Measurements from ENCODE around the gene GMPR.
"Not testable (repeated sequence)": the region's sequence is repeated elsewhere in the genome, so short reads cannot be mapped to it uniquely, and the experiment has no call there.

GMPR gene

DNA sequence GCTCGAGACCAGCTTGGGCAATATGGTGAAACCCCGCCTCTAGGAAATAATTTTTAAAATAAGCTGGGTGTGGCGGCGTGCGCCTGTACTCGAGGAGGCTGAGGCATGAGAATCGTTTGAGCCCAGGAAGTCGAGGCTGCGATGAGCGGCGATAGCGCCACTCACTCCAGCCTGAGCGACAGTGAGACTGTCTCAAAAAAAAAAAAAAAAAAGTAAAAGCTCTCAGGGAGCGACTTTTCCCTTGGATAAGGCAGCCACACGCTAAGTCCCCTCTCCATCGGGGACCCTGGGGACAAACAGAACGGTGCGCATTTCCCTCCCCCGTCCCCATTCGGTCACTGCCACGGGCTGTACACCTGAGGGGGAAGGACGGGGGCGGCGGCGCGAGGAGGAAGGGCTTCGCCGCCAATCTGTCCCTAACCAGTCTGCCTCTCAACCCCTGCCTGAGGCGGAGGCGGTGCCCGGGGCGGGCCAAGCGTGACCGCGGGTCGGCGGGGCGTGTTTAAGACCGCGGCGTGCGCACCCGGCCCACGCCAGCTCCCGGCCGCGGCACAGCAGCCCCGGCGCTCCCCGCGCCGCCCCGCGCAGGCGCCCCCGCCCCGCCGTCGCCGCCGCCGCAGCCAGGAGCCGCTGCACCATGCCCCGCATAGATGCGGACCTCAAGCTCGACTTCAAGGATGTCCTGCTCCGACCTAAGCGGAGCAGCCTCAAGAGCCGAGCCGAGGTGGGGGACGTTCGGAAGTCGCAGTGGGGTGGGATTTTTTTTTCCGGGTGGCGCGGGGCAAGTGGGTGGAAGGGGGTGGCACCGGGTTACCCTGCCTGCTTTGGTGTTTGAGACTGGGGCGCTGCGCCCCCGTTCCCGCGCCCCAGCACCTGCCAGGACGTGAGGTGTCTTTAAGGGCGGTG lies at the start of gene GMPR:
Gene GMPR (plus strand): TSS at position 531 of the 906 bp plus-strand sequence. CDS start 107 bp downstream, at position 638.
- peak; percentile 73 for DNase-seq

DNA sequence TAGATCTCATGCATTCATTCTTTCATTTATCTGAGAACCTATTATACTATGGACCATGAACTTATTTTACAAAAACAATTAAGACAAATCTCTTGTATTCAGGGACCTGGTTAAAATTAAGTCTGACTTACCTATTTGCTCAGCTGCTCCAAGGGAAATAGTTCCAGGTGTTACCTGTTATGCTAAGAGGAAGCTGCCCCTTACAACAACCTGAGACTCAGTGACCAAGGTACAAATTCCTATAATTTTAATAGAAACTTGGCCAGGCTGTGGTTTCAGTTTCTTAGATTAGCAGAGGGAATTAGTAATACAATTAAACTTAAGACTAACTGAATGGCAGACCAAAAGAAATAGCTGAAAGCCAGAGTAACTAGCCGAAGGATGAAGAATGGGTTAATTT lies 48.2 kb upstream of the GMPR start:
- DNase-seq: no peak

DNA sequence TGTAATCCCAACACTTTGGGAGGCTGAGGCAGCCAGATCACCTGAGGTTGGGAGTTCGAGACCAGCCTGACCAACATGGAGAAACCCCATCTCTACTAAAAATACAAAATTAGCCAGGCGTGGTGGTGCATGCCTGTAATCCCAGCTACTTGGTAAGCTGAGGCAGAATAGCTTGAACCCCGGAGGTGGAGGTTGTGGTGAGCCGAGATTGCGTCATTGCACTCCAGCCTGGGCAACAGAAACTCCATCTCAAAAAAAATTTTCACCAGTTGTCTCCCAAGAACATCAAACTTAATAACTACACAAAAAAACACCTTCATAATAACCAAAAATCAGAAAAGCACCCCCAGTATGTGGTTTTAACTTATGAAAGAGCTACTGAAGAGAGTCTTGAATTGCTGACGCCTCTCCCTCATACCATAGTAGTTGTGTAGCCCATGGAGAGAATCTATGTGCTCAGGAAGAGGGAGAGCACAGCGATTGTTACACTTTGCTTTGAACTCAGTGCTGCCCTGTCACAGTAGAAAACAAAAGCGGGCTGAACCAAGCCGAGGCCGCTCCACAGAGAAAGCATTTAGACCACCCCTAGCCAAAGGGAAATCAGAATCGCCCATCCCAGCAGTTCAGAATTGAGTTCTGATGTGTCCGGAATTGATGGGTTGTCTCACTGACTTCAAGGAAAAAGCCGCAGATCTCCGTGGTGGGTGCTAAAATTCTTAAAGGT lies 42.0 kb upstream of the GMPR start:
- DNase-seq: no peak

DNA sequence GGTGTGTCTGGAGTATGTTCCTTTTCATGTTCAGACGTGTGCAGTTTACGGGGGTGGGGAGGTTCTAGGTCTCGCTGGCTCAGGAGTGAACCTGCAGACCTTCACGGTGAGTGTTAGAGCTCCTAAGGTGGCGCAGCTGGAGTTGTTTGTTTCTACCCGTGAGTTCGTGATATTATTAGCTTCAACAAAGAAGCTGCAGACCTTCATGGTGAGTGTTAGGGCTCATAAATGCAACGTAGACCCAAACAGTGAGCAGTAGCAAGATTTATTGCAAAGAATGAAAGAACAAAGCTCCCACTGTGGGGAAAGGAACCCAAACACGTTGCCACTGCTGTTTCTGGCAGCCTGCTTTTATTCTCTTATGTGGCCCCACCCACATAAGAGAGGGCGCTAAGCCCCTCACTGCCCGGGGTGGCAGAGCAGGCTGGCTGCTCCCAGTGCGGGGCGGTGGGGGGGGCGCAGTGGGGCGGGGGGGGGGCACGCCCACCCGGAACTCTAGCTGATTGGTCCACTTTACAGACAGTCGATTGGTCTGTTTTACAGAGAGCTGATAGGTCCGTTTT lies 41.3 kb upstream of the GMPR start:
- DNase-seq: no peak

DNA sequence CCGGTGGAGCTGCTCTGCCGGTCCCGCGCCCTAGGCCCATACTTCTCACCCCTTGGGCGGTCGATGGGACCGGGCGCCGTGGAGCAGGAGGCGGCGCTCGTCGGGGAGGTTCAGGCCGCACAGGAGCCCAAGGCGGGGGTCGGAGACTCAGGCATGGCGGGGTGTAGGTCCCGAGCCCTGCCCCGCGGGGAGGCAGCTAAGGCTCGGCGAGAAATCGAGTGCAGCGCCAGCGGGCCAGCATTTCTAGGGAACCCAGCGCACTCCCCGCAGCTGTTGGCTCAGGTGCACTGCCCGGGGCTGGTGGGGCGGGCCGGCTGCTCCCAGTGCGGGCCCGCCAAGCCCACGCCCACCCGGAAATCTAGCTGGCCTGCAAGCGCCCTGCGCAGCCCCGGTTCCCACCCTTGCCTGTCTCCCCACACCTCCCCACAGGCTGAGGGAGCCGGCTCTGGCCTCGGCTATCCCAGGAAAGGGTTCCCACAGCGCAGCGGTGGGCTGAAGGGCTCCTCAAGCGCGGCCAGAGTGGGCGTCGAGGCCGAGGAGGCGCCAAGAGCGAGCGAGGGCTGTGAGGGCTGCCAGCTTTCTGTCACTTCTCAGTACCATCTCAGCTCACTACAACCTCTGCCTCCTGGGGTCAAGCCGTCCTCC lies 40.2 kb upstream of the GMPR start:
- DNase-seq: no peak

DNA sequence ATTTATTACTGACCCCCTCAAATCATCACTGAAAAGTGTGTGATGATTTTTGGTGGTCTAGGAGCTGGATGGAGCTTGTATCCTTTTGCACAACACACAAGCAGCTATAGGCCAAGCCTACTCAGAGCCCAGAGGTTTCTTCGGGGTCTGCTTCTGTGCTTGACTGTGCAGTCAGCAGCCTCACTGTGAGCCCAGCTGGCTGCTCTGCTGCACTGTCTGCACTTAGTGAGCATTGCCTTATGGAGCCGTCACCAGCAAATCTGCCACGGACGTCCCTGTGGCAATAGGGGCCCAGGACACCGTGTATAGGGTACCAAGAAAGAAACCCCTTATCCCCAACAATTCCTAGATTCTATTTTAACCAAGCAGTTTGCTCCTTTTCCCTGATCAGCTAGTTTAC lies 38.6 kb upstream of the GMPR start:
- DNase-seq: no peak

DNA sequence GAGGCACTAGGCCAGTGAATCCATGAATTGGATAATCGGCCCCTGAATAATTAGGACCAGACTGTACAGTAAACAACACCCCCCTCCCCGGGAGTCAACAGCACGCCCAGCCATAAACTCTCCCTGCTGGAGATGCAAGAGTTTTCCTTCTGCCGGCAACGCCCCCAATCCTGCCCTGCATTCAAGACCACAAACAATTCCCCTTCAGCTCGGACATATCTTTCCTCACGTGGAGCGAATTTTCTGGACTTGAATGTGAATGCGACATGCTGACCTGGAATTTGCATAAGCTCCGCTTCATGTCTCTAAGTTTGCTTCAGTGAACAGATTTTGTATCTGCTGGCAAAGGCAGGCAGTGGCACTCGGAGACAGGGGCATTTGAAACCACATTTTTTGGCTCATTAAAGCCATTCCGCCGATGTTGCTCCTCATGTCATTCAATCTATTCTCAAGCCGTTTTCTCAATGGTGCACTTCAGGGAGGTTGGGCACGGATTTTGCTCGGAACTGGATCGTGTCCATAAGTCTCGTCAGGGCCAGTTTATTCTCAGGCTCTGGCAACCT lies 38.0 kb upstream of the GMPR start:
- no peak for DNase-seq

DNA sequence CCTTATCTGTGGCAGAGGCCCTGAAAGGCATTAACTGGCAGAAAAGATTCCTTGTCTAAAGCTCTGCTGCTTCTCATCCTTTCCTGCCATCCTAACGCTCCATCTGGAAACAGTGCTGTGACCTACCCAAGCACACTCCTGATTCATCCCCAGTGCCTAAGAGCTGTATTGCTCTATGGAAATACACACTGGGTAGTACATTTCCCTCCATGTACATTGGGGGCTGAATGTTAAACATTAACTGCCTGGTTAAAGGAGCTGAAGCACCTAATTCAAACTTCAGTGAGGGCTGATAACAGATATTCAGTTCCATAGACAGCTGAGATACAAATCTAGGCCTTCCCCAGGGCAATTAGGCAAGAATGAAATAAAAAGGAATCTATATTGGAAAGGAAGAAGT lies 36.7 kb upstream of the GMPR start:
- DNase-seq: no peak

DNA sequence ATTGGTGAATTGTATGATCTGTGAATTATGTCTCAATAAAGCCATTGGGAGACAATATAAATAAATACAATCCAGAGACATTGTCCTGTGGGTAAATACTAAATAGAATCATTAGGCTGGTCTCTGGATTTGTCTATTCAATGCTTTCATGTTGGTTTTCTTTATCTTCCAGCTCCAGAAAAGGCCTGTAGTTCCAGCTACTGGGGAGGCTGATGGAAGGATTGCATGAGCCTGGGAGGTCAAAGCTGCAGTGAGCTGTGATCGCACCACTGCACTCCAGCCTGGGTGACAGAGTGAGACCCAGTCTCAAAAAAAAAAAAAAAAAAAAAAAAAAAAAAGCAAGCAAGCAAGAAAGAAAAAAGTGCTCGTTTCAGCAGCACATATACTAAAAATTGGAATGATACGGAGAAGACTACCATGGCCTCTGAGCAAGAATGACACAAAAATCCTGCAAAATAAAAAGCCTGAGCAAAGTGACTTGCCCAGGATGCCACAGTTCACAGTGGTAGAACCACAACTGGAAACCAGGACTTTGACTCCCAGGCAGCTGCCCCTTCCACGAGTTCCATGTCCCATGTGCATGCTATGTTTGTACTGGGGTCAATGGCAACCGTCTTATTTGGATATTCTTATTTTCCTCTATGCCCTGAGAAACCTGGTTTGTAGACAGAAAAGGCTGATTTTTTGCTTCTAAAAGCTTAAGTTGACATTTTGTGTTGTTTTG lies 33.6 kb upstream of the GMPR start:
- no peak for DNase-seq

DNA sequence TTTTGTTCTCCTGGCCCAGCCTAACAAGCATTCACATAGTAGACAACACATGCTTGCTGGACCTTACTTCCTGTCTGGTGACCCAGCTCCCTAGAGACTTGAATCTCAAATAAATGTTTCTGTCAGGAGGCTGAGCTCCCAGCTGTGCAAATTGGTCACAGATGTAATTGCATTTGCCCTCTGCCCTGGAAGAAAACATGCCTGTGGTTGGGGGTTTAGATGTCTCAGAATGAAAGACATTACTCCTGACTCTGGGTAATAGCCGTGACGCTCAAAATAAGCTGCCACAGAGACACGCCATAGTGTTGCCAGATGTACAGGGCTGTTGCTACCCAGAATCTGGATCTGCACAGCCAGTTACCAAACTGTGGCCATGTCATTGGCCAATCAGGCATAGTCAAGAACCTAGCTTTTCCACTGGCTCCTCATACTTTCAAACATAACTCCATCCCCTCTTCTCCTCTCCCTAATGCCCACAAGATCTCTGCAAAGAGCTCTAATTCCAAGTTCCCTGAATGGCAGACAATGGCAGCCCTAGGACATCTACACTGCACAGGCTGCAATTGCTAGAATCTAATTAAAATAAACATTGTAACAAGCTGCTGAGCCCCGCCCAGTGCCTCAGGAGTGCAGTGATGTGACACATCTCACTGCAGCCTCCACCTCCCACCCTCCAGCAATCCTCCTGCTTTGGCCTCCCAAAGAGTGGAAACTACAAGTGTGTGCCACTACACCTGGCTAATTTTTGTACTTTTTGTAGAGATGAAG lies 32.8 kb upstream of the GMPR start:
- DNase-seq: no peak

DNA sequence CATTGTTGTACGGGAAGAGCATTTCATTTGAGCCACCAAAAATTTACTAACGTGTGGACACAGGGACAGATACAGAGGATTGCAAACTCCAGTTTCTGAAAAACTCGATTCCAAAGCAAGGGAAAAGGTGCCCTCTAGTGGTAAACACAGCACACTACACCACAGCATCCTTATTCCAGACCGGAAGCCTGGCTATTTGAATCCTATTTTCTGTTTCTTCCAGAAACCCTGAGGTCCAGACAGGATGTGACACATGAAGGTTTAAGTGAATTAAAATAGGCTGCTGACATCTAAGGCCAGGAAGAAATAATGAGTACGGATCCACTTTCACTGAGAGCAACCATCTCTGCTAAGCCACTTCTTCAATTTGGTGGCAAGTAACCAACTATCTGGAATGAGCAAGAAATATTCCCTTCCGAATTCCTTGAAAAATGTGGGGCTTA lies 31.8 kb upstream of the GMPR start:
- DNase-seq: peak; percentile 26

DNA sequence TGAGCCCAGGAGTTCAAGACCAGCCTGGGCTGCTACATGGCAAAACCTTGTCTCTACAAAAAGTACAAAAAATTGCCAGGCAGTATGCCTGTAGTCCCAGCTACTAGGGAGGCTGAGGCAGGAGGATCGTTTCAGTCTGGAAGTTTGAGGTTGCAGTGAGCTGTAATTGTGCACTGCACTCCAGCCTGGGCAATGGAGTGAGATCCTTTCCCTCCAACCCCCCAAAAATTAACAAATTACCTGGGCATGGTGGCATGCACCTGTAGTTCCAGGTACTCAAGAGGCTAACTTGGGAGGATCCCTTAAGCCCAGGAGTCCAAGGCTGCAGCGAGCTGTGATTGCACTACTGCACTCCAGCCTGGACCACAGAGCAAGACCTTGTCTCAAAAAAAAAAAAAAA lies 29.4 kb upstream of the GMPR start:
- DNase-seq: no peak

DNA sequence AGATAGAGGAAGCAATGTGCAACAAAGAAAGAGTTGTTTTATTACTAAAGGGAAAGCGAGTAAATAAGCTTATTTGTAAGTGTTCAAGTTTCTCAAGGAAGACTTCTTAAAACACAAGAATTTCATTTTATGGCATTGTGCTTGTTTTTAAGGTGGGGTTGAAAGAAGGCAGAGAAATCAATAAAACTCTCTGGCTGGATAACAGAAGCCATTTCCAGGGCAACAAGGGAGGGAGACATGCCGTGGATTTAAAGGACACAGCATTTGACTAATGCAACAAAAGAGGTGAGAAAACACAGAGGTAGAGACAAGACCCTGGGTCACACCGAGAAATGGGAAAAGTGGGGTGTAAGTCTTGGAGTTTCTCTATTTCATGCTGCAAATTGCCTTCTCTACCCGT lies 28.8 kb upstream of the GMPR start:
- DNase-seq: no peak

DNA sequence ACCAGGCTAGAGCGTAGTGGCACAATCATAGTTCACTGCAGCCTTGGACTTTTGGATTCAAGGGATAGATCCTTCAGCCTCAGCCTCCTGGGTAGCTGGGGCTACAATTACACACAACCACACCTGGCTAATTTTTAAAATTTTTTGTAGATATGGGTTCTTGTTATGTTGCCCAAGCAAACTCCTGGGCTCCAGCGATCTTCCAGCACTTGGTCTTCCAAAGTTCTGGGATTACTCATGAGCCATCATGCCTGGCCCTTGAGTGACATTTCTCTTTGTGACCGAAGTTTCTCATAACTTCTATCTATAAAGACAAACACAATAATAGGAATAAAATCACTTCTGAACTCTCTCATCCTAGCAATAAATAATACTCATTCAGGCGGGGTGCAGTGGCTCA lies 26.1 kb upstream of the GMPR start:
- DNase-seq: no peak

DNA sequence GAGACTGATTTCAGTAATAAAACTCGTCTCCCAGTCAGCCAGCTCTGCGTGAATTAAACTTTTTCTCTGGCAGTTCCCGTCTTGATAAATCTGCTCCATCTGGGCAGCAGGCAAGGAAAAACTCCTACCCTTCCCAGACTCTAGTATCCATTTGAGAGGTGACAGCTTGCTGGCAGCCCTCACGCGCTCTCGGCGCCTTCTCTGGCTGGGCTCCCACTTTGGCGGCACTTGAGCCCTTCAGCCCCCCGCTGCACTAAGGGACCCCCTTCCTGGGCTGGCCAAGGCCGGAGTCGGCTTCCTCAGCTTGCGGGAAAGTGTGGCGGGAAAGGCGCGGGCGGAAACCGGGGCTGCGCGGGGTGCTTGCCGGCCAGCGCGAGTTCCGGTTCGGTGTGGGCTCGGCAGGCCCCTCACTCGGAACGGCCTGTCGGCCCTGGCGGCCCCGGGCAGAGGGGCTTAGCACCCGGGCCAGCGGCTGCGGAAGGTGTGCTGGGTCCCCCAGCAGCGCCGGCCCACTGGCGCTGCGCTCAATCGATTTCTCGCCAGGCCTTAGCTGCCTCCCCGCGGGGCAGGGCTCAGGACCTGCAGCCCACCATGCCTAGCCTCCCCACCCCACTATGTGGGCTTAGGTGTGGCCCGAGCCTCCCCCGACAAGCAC lies 21.8 kb upstream of the GMPR start:
- DNase-seq: no peak

DNA sequence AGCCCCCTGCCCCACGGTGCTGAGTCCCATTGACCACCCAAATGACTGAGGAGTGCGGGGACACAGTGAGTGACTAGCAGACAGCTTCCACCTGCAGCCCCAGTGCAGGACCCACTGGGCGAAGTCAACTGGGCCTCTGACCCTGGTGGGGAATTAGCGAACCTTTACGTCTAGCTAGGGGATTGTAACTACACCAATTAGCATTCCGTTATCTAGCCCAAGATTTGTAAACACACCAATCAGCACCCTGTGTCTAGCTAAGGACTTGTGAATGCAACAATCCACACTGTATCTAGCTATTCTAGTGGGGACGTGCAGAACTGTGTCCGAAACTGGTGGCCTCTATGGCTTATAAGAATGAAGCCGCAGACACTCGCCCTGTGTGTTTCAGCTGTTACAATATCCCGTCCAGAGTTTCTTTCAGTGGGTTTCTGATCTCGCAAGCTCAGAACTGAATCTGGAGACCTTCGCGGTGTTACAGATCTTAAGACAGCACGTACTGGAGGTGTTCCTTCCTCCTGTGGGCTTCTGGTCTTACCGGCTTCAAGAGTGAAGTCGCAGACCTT lies 21.1 kb upstream of the GMPR start:
- DNase-seq: no peak

DNA sequence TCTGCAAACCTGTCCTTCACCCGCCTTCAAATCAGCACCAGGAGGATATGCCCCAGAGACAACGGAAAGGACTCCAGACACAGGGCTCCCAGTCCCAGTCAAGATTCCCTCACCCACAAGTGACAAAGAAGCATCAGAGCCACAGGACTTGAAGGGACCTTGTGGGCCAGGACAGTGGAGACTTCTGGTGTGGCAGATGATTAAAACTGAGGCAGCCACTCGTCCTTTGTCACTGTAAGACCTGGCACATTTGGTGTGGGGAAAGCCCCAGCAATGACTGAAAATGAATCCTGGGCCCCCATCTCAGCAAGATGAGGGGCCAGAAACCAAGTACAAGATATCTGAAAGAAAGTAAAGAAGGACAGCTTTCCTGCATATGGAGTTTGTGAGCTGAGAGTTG lies 15.6 kb upstream of the GMPR start:
- no peak for DNase-seq

DNA sequence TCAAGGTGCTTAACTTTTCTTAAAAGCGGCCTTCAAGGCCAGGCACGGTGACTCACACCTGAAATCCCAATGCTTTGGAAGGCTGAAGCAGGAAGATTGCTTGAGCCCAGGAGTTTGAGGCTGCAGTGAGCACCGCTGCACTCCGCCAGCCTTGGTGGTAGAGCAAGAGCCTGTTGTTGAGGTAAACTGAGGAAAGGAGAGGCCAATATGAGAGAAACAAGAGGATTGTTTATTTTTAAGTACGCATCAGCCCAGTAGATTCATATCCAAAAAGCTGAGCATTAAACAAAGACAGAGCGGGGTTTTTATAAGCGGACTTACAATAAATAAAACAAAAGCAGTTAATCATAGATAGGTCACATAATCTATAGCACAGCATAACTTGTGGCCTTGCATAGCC lies 15.0 kb upstream of the GMPR start:
- no peak for DNase-seq

DNA sequence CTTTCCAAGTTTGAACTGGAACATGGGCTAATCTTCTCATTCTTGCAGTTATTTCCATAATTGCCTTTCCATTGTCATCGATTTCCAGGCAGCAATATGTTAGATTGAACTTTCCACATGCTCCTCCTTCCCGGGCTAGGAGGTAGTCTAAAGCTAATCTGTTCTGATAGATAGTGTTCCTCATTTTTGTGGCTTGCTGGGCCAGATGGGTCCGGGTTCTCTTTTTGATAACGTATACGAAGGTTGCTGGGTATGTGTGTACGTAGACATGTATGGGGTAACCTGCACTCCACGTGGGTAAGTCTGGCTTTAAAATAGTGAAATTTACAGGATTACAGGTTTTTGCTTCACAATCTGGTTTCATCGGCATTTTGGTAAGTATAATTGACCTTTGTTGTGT lies 14.0 kb upstream of the GMPR start:
- DNase-seq: no peak

DNA sequence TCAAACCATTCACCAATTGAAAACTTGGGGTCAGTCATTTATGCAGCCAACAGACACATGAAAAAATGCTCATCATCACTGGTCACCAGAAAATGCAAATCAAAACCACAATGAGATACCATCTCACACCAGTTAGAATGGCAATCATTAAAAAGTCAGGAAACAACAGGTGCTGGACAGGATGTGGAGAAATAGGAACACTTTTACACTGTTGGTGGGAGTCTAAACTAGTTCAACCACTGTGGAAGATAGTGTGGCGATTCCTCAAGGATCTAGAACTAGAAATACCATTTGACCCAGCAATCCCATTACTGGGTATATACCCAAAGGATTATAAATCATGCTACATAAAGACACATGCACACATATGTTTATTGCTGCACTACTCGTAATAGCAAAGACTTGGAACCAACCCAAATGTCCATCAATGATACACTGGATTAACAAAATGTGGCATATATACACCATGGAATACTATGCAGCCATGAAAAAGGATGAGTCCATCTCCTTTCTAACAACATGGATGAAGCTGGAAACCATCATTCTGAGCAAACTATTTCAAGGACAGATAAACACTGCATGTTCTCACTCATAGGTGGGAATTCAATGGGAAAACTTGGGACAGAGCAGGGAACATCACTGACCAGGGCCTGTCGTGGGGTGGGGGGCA lies 13.2 kb upstream of the GMPR start:
- DNase-seq: not testable (repeated sequence)

Measured in stimulated activated CD4-positive, alpha-beta T cell treated with anti-CD3 and anti-CD28 coated beads, Interleukin-1b, Interleukin-23, amount 100 ng/mL, for 48 hours (primary cell).